DND-41 (cell line): Measurements from ENCODE around the gene ARFGEF3.
A peak's percentile ranks its signal among the peaks of the same experiment; 100 is the strongest.

Source experiments
- CTCF ChIP-seq: IDR thresholded peaks from 2 replicates; pipeline ENCODE4 v1.5.1; 2012; ENCODE audit warnings: borderline replicate concordance, low read length, moderate library complexity, mild to moderate bottlenecking; ENCODE audit not compliant: poor library complexity, severe bottlenecking; ENCODE audit errors: extremely low read depth
- EZH2 ChIP-seq: IDR thresholded peaks from 3 replicates; pipeline ENCODE4 v1.6.1; 2012; ENCODE audit warnings: borderline replicate concordance, low read depth, mild to moderate bottlenecking, moderate library complexity, low read length, inconsistent platforms; ENCODE audit not compliant: severe bottlenecking

GRCh38 chr6:138211048-138211581 lies 49.4 kb downstream of the ARFGEF3 start:
- TF ChIP-seq EZH2: no peak
- TF ChIP-seq CTCF: peak; percentile 23
